ENCODE measurements around the gene SDK2. TPM values are rescaled to one million over a fixed set of nuclear protein-coding genes. Genes with fewer than 3 reads are reported as not detected.
A peak's percentile ranks its signal among the peaks of the same experiment; 100 is the strongest.

The SDK2 gene
- total RNA-seq, 4 donors from 2014 or later, result 1.5 to 7.0 (median 3.7) TPM

GRCh38 chr17:73681946-73682345, 37.7 kb upstream of the SDK2 start:
- H3K36me3 ChIP-seq, result no peaks in the 10 kb centered on the region
- WGBS, 2 donors, result 41 to 93% methylated on average over 1 of the region's 1 CpG
- H3K4me3 ChIP-seq (replicated peaks in 1 of 3), result no peak overlapping the region
- H3K27ac ChIP-seq, result no peak overlapping the region
- H3K9me3 ChIP-seq, result no peaks in the 10 kb centered on the region
- intact Hi-C loops (cut with DNase I), result no loop called here
- H3K4me1 ChIP-seq, result no peaks in the 10 kb centered on the region
- no peaks in the 10 kb centered on the region for H3K27me3 ChIP-seq
- no peak for DNase-seq
- no peak for TF ChIP-seq POLR2A (IDR thresholded peaks at IDR 0.05)
- TF ChIP-seq, protein P1, sequence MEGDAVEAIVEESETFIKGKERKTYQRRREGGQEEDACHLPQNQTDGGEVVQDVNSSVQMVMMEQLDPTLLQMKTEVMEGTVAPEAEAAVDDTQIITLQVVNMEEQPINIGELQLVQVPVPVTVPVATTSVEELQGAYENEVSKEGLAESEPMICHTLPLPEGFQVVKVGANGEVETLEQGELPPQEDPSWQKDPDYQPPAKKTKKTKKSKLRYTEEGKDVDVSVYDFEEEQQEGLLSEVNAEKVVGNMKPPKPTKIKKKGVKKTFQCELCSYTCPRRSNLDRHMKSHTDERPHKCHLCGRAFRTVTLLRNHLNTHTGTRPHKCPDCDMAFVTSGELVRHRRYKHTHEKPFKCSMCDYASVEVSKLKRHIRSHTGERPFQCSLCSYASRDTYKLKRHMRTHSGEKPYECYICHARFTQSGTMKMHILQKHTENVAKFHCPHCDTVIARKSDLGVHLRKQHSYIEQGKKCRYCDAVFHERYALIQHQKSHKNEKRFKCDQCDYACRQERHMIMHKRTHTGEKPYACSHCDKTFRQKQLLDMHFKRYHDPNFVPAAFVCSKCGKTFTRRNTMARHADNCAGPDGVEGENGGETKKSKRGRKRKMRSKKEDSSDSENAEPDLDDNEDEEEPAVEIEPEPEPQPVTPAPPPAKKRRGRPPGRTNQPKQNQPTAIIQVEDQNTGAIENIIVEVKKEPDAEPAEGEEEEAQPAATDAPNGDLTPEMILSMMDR (IDR thresholded peaks at IDR 0.05), result no peak

GRCh38 chr17:73679476-73679875, 35.2 kb upstream of the SDK2 start:
- Histone ChIP-seq H3K9me3 (no peaks in the 10 kb centered on the region), H3K36me3 (no peaks in the 10 kb centered on the region), H3K4me1 (no peaks in the 10 kb centered on the region), H3K27ac (no peak overlapping the region), H3K27me3 (no peaks in the 10 kb centered on the region), H3K4me3 (replicated peaks in 1 of 3) (no peak overlapping the region)
- no peak for DNase-seq
- intact Hi-C loops (cut with DNase I), result no loop called here
- TF ChIP-seq, protein P1 (IDR thresholded peaks at IDR 0.05), result no peak
- no peak for TF ChIP-seq POLR2A (IDR thresholded peaks at IDR 0.05)
- 80 to 83% methylated on average over 4 of the region's 4 CpGs for WGBS, 2 donors

DNA sequence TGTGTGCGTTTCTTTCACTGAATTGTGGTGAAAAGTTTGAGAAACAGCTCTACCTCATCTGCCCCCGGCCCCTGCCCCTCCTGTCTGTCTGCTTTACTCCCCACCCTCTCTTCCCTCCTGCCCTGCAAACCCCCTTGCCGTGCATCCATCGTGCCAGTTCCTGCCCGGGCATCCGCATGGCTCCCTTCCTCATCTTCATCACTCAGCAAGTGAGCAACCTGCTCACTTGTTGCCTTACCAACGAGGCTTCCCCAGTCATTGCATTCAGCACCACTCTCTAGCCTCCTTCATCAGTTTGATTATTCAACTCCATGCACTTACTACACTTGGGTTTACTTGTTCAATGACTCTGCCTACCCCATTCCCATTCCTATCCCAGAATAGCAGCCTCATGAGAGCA, 34.8 kb upstream of the SDK2 start:
- intact Hi-C loops (cut with DNase I), result no loop called here
- H3K27ac ChIP-seq, result no peak overlapping the region
- no peak for DNase-seq
- no peak for TF ChIP-seq POLR2A (IDR thresholded peaks at IDR 0.05)
- TF ChIP-seq, protein P1 (IDR thresholded peaks at IDR 0.05), result no peak
- no peaks in the 10 kb centered on the region for H3K36me3 ChIP-seq
- H3K4me1 ChIP-seq, result no peaks in the 10 kb centered on the region
- no peaks in the 10 kb centered on the region for H3K27me3 ChIP-seq
- no peak overlapping the region for H3K4me3 ChIP-seq (replicated peaks in 1 of 3)
- WGBS, 2 donors, result 73 to 75% methylated on average over 7 of the region's 7 CpGs
- no peaks in the 10 kb centered on the region for H3K9me3 ChIP-seq

DNA sequence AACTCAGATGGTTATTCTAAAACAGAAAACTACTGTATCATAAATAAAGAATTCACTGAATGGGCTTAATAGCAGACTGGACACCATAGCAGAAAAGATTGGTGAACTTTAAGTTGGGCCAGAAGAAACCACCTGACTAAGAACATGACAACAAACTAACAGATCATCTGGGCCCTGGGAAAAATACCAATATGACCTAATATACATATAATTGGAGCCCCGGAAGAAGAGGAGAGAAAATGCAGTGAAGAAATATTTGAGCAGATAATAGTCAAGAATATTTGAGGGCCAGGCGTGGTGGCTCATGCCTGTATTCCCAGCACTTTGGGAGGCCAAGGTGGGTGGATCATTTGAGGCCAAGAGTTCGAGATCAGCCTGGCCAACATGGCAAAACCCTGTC, 25.5 kb upstream of the SDK2 start:
- Histone ChIP-seq H3K36me3 (no peaks in the 10 kb centered on the region), H3K4me3 (replicated peaks in 1 of 3) (no peak overlapping the region), H3K27ac (no peak overlapping the region), H3K9me3 (no peaks in the 10 kb centered on the region), H3K4me1 (peaks cover 0 to 8% of the 10 kb centered on the region in 2 donors), H3K27me3 (no peaks in the 10 kb centered on the region)
- TF ChIP-seq, protein P1 (IDR thresholded peaks at IDR 0.05), result no peak
- no peak for TF ChIP-seq POLR2A (IDR thresholded peaks at IDR 0.05)
- intact Hi-C loops (cut with DNase I), result no loop called here
- WGBS, 2 donors, result 82 to 83% methylated on average over 3 of the region's 3 CpGs
- no peak for DNase-seq

DNA sequence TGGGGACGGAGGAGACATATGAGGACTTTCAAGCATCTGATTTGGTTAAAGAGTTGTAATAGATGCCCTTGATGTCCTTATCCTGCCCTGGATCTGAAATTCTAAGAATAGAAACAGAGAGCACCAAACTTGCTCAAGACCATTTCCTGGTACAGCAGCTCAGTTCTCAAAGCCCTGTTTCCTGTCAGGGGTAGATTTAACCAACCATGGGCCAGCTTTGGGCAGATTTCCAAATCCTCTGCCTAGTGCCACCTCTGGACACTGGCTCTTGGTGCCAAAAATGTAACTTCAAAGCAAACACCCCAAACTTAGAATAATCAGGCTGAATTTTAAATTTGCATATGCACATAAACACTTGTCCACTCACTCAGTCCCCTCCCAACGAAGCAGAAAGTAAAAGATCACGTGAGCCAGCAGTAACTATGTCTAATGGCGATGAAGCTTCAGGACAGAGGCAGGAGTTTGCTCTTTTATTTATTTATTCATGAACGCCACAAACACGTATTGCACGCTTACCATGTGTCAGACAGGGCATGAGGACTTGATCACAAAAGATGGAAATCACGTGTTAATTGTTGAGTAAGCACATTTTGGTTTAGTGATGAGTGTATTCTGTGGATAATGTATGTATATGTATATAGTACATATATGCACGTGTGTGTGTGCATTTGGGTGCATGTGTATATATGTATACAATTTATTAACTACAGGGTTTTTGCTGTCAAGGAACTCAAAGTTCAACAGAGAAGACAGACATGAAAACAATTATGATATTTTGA, 23.1 kb upstream of the SDK2 start:
- 71% methylated on average over 9 of the region's 9 CpGs for WGBS, 2 donors

More for the DNA sequence above, 23.1 kb upstream of the SDK2 start:
- peak; percentile 50 to 51 for DNase-seq
- peaks cover 0 to 8% of the 10 kb centered on the region in 2 donors for H3K4me1 ChIP-seq
- no peaks in the 10 kb centered on the region for H3K27me3 ChIP-seq
- no peaks in the 10 kb centered on the region for H3K36me3 ChIP-seq
- TF ChIP-seq, protein P1 (IDR thresholded peaks at IDR 0.05), result no peak
- TF ChIP-seq POLR2A (IDR thresholded peaks at IDR 0.05), result no peak
- no peak overlapping the region for H3K4me3 ChIP-seq (replicated peaks in 1 of 3)
- intact Hi-C loops (cut with DNase I), result no loop called here
- H3K9me3 ChIP-seq, result no peaks in the 10 kb centered on the region
- H3K27ac ChIP-seq, result no peak overlapping the region

All from thyroid gland (tissue), 4 donors.